GM10266 (cell line): ENCODE results near the gene RYR2.
"Not testable (repeated sequence)": the region's sequence is repeated elsewhere in the genome, so short reads cannot be mapped to it uniquely, and the experiment has no call there.

ENCODE experiments used
- DNase-seq: peaks from one replicate; pipeline ENCODE4 v3.0.0; 2012; ENCODE audit errors: extremely low spot score
- TF ChIP-seq, protein P1 (sequence below): IDR thresholded peaks from 2 replicates; pipeline ENCODE4 v1.5.1; 2012; ENCODE audit warnings: mild to moderate bottlenecking, low read depth; ENCODE audit not compliant: control insufficient read depth, insufficient read depth; ENCODE audit errors: missing control alignments

RYR2 gene

DNA sequence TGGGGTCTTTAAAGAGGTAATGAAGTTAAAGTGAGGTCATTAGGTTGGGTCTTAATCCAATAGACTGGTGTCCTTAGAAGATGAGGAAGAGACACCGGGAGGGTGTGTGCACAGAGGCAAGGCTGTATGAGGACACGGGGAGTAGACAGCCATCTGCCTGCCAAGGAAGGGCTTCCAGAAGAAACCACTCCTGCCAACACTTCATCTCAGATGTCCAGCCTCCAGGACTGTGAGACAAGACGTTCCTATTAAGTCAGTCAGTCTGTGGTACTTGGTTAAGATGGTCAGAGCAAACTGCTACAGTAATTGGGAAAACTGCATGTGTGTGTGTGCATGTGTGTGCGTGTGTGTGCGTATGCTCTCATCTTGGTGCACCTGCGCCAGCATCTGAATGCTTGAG lies 77.1 kb downstream of the RYR2 start:
- DNase-seq, result no peak
- TF ChIP-seq, protein P1, sequence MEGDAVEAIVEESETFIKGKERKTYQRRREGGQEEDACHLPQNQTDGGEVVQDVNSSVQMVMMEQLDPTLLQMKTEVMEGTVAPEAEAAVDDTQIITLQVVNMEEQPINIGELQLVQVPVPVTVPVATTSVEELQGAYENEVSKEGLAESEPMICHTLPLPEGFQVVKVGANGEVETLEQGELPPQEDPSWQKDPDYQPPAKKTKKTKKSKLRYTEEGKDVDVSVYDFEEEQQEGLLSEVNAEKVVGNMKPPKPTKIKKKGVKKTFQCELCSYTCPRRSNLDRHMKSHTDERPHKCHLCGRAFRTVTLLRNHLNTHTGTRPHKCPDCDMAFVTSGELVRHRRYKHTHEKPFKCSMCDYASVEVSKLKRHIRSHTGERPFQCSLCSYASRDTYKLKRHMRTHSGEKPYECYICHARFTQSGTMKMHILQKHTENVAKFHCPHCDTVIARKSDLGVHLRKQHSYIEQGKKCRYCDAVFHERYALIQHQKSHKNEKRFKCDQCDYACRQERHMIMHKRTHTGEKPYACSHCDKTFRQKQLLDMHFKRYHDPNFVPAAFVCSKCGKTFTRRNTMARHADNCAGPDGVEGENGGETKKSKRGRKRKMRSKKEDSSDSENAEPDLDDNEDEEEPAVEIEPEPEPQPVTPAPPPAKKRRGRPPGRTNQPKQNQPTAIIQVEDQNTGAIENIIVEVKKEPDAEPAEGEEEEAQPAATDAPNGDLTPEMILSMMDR, result no peak

DNA sequence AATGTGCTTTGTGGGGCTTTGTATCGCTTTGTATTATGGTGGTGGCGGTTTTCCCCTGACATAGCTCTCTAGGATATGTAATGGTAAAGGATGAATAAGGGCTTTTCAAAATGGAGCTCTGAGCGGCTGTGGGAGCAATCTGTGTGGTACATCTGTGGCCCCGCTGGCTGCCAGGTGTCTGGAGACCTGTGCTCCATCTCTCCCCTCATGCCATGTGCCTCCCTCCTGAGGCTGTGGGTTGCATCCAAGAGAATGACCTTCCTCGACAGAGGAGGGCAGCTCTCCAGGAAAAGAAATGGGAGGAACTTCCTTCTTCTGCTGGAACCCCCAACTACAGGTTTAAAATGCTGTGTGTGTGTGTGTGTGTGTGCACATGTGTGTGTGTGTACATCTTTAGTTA lies 78.7 kb downstream of the RYR2 start:
- TF ChIP-seq, protein P1, result no peak

DNA sequence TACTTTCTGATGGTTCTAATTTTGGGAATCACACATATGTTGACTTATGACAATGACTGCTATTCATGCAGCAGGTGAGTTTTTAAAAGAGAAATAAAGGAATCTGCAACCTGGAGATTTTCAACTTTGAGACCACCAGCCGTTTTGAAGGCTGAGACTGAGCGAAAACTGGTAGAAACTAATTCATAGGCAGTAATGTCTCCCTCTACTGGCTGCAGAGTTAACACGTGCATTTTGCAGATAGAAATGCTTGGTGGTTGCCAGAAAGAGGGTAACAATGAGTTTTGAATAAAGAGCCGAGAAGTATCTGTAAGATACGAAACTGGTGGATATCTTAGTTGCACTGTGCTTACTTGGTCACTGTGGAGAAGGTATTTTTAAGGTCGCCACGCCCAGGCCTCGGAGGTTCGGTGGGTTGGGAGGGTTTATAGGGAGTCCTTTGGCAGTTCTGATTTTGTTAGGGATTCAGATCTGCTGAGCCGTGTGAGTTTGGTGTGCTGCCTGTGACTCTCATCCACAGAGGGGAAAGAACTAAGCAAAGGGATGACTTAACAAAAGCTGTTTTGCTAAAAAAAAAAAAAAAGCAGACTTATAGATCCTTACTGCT lies 83.0 kb downstream of the RYR2 start:
- TF ChIP-seq, protein P1, result peak; percentile 57
- peak; percentile 36 for DNase-seq

More for the DNA sequence above, 78.7 kb downstream of the RYR2 start:
- no peak for DNase-seq

DNA sequence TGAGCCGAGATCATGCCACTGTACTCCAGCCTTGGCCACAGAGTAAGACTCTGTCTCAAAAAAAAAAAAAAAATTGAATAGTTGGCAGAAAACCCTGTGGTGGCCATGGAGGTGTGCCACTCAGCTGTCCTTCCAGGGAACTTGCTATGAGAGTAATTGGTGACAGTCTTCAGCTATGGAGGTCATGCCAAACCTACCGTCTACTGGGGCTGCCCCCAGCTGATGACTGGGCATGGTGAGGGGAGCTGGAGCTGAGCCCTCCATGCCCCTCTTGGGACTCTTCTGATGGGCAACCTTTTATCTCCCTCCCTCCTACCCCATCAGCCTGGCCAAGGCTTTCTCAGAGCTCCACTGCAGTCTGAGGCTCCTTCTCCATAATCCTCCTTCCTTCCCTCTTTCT lies 84.2 kb downstream of the RYR2 start:
- TF ChIP-seq, protein P1, result no peak
- no peak for DNase-seq

DNA sequence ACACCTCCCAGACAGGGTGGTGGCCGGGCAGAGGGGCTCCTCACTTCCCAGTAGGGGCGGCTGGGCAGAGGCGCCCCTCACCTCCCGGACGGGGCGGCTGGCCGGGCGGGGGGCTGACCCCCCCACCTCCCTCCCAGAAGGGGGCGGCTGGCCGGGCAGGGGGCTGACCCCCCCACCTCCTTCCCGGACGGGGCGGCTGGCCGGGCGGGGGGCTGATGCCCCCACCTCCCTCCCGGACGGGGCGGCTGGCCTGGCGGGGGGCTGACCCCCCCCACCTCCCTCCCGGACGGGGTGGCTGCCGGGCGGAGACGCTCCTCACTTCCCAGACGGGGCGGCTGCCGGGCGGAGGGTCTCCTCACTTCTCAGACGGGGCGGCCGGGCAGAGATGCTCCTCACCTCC lies 85.3 kb downstream of the RYR2 start:
- not testable (repeated sequence) for DNase-seq

DNA sequence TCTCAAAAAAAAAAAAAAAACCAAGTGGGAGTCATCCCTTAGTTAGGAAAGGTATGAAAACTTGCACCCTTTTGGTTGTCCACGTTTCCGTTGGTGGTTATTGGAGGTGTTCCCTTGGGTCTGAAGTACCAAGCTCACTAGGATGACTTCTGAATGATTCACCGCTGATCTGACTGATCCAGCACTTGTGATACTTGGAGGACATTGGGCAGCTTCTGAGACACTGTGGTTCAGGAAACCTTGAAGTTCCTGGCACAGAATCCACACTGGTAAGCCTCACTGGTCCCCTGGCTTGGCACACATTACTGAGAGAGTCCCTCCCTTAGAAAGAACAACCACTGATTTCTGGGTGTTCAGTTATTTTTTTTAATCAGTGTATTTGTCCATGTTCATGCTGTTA lies 91.9 kb downstream of the RYR2 start:
- TF ChIP-seq, protein P1, result no peak
- no peak for DNase-seq

DNA sequence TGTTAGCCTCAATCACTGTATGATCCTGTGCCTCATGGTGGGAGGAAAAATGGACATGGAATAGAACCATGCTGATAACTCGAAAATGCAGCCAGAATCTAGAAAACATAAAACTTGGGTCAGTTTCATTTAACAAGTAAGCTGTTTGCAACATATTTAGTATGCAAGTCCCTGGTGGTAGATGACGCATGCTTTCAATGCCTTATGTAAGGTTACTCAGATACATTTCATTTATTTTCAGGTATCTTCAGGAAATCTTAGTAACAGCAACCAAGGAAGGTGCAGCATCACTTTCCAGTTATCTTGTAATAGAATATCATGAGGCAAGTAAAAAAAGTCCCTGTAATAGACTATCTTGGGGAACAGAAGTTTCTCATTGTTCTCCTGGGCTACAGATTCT lies 92.9 kb downstream of the RYR2 start:
- DNase-seq, result no peak
- TF ChIP-seq, protein P1, result no peak

DNA sequence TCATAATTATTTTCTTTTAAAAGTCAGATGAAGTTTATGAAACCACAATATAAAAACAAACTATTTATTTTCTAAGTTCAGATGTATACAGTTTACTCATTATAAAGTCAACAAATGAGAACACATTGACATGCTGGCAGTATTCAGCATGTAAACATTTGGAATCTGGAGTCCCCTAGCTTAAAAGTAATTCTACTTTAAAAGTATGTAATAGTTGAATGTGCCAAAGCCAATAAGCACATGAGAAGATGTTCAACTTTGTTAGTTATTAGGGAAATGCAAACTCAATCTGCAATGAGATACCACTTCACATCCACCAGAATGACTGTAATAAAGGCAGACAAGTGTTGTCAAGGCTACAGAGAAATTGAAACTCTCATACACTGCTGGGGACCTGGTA lies 96.6 kb downstream of the RYR2 start:
- TF ChIP-seq, protein P1, result no peak
- DNase-seq, result no peak
